Upper lobe of left lung (tissue), 4 donors: ENCODE results near the gene ARNT2.

Experiments
- POLR2A ChIP-seq, 4 donors: fragments of 450-650 bp; IDR thresholded peaks; one replicate each; pipeline ENCODE4 v1.5.1; 2016 to 2017; ENCODE audit warnings: antibody characterized with exemption in 4 of 4, mild to moderate bottlenecking in 2 of 4
- POLR2AphosphoS5 ChIP-seq, 2 donors: sonication (generic); formaldehyde crosslinking; IDR thresholded peaks; one replicate each; pipeline ENCODE4 v1.5.1; 2017; ENCODE audit warnings: antibody characterized with exemption in 2 of 2
- TF ChIP-seq, protein P1 (sequence below), 6 experiments: fragments of 450-650 bp in 4 of 6; fragments of 200-600 bp in 2 of 6; sonication (generic) in 2 of 6; IDR thresholded peaks; one replicate each; pipeline ENCODE4 v1.5.1; 2016 to 2019; ENCODE audit warnings: antibody characterized with exemption in 6 of 6

GRCh38 chr15:80637747-80638146 is 233.6 kb downstream of the ARNT2 start:
- TF ChIP-seq, protein P1, sequence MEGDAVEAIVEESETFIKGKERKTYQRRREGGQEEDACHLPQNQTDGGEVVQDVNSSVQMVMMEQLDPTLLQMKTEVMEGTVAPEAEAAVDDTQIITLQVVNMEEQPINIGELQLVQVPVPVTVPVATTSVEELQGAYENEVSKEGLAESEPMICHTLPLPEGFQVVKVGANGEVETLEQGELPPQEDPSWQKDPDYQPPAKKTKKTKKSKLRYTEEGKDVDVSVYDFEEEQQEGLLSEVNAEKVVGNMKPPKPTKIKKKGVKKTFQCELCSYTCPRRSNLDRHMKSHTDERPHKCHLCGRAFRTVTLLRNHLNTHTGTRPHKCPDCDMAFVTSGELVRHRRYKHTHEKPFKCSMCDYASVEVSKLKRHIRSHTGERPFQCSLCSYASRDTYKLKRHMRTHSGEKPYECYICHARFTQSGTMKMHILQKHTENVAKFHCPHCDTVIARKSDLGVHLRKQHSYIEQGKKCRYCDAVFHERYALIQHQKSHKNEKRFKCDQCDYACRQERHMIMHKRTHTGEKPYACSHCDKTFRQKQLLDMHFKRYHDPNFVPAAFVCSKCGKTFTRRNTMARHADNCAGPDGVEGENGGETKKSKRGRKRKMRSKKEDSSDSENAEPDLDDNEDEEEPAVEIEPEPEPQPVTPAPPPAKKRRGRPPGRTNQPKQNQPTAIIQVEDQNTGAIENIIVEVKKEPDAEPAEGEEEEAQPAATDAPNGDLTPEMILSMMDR (IDR thresholded peaks at IDR 0.05): no peak
- TF ChIP-seq POLR2AphosphoS5 (IDR thresholded peaks at IDR 0.05): no peak
- TF ChIP-seq POLR2A (IDR thresholded peaks at IDR 0.05): no peak
